H1 (cell line): ENCODE data around the gene SH2D4B. TPM values are rescaled to one million over a fixed set of nuclear protein-coding genes. Genes with fewer than 3 reads are reported as not detected.

Experiments
- CTCF ChIP-seq, 3 experiments: IDR thresholded peaks; 1 replicate in 2 of 3; 2 replicates in 1 of 3; pipeline versions ENCODE4 v1.5.1 to v1.6.1; 2011; ENCODE audit warnings: low read length in 3 of 3, mild to moderate bottlenecking in 3 of 3, inconsistent platforms in 2 of 3, low read depth in 1 of 3, moderate library complexity in 1 of 3; ENCODE audit not compliant: insufficient read depth in 1 of 3; ENCODE audit errors: control extremely low read depth in 1 of 3
- polyA plus RNA-seq, 7 experiments: library from polyadenylated mRNA; depleted of rRNA in 3 of 7; stranded (reverse) in 5 of 7; unstranded in 2 of 7; fragments of >200 nt in 5 of 7; fragments of 200-250 nt in 2 of 7; gene quantifications; 1 replicate in 5 of 7; 2 replicates in 1 of 7; 4 replicates in 1 of 7; pipeline versions ENCODE4 v1.2.1 to v1.2.3, GENCODE V29; 2011 to 2013; ENCODE audit warnings: missing spikeins in 2 of 7, mixed read lengths in 2 of 7
- total RNA-seq: library from RNA; stranded (reverse); fragmentation: NEBNext Ultra II Directional; extraction: Animal tissue kit (Norgen Biotek cat#: 25700); gene quantifications from 2 replicates; pipeline ENCODE4 v1.2.1, GENCODE V29; 2021

SH2D4B gene
- total and polyA plus RNA-seq, 2 of the 8 experiments (the other 6 are each of a cell fraction or from before 2014, with no cell fraction given): 0.06 to 0.13 TPM

GRCh38 chr10:80694930-80695329 is 157.2 kb downstream of the SH2D4B start (continued):
- peak; percentile 3 to 21 (median 13); a peak in 2 of 4 replicates for TF ChIP-seq CTCF (IDR thresholded peaks at IDR 0.05; ENCODE audit: control extremely low read depth in 1 of 3, insufficient read depth in 1 of 3, low read depth in 1 of 3, low read length in 3 of 3)

Other genes starting within 250 kb of the SH2D4B start
- 2.9 and 4.1 TPM in 2 replicates for gene MAT1A, start 248.2 kb upstream of the SH2D4B start, total RNA-seq
- 4.4 and 6.4 TPM in 2 replicates for gene MAT1A, start 248.2 kb upstream of the SH2D4B start, polyA plus RNA-seq (2011; rRNA removed)
- gene DYDC1, start 181.1 kb upstream of the SH2D4B start, total RNA-seq: 0.44 TPM in 1 of 2 replicates, not detected in the other
- 0.11 TPM in 1 of 2 replicates, not detected in the other for gene DYDC1, start 181.1 kb upstream of the SH2D4B start, polyA plus RNA-seq (2011; rRNA removed)
- gene DYDC2, start 181.1 kb upstream of the SH2D4B start, total RNA-seq: 3.5 and 5.2 TPM in 2 replicates
- gene DYDC2, start 181.1 kb upstream of the SH2D4B start, polyA plus RNA-seq (2011; rRNA removed): 0.88 and 1.5 TPM in 2 replicates
- gene PRXL2A, start 129.4 kb upstream of the SH2D4B start, total RNA-seq: 58.3 and 60.1 TPM in 2 replicates
- gene PRXL2A, start 129.4 kb upstream of the SH2D4B start, polyA plus RNA-seq (2011; rRNA removed): 9.7 and 13.4 TPM in 2 replicates
- 57.8 and 57.9 TPM in 2 replicates for gene TSPAN14, start 83.6 kb upstream of the SH2D4B start, total RNA-seq
- 47.4 and 54.7 TPM in 2 replicates for gene TSPAN14, start 83.6 kb upstream of the SH2D4B start, polyA plus RNA-seq (2011; rRNA removed)